Measurements from ENCODE around the gene OPN1MW2.
"Not testable (repeated sequence)": the region's sequence is repeated elsewhere in the genome, so short reads cannot be mapped to it uniquely, and the experiment has no call there.

DNA sequence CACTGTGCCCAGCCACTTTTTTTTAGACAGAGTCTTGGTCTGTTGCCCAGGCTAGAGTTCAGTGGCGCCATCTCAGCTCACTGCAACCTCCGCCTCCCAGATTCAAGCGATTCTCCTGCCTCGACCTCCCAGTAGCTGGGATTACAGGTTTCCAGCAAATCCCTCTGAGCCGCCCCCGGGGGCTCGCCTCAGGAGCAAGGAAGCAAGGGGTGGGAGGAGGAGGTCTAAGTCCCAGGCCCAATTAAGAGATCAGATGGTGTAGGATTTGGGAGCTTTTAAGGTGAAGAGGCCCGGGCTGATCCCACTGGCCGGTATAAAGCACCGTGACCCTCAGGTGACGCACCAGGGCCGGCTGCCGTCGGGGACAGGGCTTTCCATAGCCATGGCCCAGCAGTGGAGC, 37.3 kb upstream of the OPN1MW2 start, which contains the start of gene OPN1MW:
- TF ChIP-seq, protein P1, sequence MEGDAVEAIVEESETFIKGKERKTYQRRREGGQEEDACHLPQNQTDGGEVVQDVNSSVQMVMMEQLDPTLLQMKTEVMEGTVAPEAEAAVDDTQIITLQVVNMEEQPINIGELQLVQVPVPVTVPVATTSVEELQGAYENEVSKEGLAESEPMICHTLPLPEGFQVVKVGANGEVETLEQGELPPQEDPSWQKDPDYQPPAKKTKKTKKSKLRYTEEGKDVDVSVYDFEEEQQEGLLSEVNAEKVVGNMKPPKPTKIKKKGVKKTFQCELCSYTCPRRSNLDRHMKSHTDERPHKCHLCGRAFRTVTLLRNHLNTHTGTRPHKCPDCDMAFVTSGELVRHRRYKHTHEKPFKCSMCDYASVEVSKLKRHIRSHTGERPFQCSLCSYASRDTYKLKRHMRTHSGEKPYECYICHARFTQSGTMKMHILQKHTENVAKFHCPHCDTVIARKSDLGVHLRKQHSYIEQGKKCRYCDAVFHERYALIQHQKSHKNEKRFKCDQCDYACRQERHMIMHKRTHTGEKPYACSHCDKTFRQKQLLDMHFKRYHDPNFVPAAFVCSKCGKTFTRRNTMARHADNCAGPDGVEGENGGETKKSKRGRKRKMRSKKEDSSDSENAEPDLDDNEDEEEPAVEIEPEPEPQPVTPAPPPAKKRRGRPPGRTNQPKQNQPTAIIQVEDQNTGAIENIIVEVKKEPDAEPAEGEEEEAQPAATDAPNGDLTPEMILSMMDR (conservative IDR thresholded peaks at IDR 0.05; ENCODE audit: low read length) = not testable (repeated sequence)
- not testable (repeated sequence) for TF ChIP-seq EZH2phosphoT487 (IDR thresholded peaks at IDR 0.05; ENCODE audit: borderline replicate concordance, low read depth, low read length)
